Measurements from ENCODE around the gene BBS9. TPM values are rescaled to one million over a fixed set of nuclear protein-coding genes. Genes with fewer than 3 reads are reported as not detected.

The BBS9 gene
- total RNA-seq, 1 experiment from 2014 or later = 5.7 TPM

DNA sequence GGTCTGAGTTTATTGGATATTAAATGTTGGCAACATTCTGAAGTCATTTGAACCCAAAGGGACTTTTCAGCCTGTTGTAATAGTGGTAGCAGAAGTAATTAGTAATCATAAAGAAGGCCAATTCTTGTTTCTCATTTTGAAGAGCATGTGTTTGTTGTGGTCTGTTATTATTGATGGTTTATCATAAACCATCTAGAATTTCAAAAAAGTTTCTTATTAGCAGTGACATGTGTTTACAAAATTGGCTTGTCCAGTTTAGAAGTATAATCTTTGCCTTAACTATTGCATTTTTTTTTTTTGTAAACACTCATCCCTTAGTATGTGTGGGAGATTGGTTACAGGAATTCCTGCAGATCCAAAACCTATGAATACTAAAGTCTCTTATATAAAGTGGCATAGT lies 177.8 kb downstream of the BBS9 start:
- H3K27me3 ChIP-seq (ENCODE audit: low read length) = no peaks in the 10 kb centered on the region
- intact Hi-C loops (cut with micrococcal nuclease) = no loop called here
- no peaks in the 10 kb centered on the region for H3F3A ChIP-seq (ENCODE audit: low read length, unreplicated experiment)
- no peak overlapping the region for H3K4me2 ChIP-seq (ENCODE audit: low read length)
- ChIA-PET CTCF (no interaction called here), POLR2A (ENCODE audit: unreplicated experiment) (no interaction called here)
- H3K4me1 ChIP-seq (ENCODE audit: insufficient read depth, low read length) = no peaks in the 10 kb centered on the region
- no peak for ATAC-seq
- no peak overlapping the region for H2AFZ ChIP-seq (ENCODE audit: low read length)
- H3K9ac ChIP-seq (ENCODE audit: low read length) = no peak overlapping the region
- no peaks in the 10 kb centered on the region for H4K20me1 ChIP-seq (ENCODE audit: low read length)
- H3K9me3 ChIP-seq (ENCODE audit: low read length) = no peaks in the 10 kb centered on the region
- H3K4me3 ChIP-seq (ENCODE audit: low read length) = no peak overlapping the region
- TF ChIP-seq EZH2 (IDR thresholded peaks at IDR 0.05; ENCODE audit: low read length, unreplicated experiment) (no peak), EZH2phosphoT487 (IDR thresholded peaks at IDR 0.05; ENCODE audit: borderline replicate concordance, low read length) (no peak), CTCF (conservative IDR thresholded peaks at IDR 0.05; ENCODE audit: low read depth, low read length) (no peak)
- no peak for DNase-seq
- H3K79me2 ChIP-seq (ENCODE audit: low read length) = no peaks in the 10 kb centered on the region
- H3K27ac ChIP-seq (ENCODE audit: low read length) = no peak overlapping the region
- no peaks in the 10 kb centered on the region for H3K36me3 ChIP-seq (ENCODE audit: low read depth, low read length)
- BruUV-seq (replicated peaks) = no TSS peak
- H3K9me2 ChIP-seq (replicated peaks; ENCODE audit: low read length) = no peaks in the 10 kb centered on the region

DNA sequence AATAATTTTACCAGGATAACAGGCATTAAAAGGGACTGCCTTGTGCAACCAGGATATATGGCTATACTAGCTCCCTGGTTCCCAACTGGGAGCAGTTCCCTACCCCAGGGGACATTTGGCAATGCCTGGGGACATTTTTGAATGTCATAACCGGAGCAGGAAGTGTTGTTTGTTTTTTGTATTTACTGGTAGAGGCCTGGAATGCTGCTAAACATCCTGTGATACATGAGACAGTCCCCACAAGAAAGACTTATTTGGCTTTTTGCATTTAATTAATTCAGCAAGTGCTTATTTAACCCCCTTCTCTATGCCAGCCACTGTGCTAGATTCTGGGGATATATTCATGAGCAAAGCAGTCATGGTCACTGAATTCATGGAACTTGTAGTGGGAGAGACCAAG lies 181.2 kb downstream of the BBS9 start:
- no peaks in the 10 kb centered on the region for H3K9me2 ChIP-seq (replicated peaks; ENCODE audit: low read length)
- no peaks in the 10 kb centered on the region for H3K27me3 ChIP-seq (ENCODE audit: low read length)
- ATAC-seq (no peak; the same call in none of the 2 replicates), DNase-seq (peak; percentile 4)
- no peaks in the 10 kb centered on the region for H3K9me3 ChIP-seq (ENCODE audit: low read length)
- no peaks in the 10 kb centered on the region for H3K36me3 ChIP-seq (ENCODE audit: low read depth, low read length)
- no peaks in the 10 kb centered on the region for H3K4me1 ChIP-seq (ENCODE audit: insufficient read depth, low read length)
- H2AFZ ChIP-seq (ENCODE audit: low read length) = no peak overlapping the region
- intact Hi-C loops (cut with micrococcal nuclease) = no loop called here
- H3K9ac ChIP-seq (ENCODE audit: low read length) = no peak overlapping the region
- no peak for TF ChIP-seq EZH2phosphoT487 (IDR thresholded peaks at IDR 0.05; ENCODE audit: borderline replicate concordance, low read length)
- no peak for TF ChIP-seq CTCF (conservative IDR thresholded peaks at IDR 0.05; ENCODE audit: low read depth, low read length)
- TF ChIP-seq EZH2 (IDR thresholded peaks at IDR 0.05; ENCODE audit: low read length, unreplicated experiment) = no peak
- no peak overlapping the region for H3K4me3 ChIP-seq (ENCODE audit: low read length)
- no peak overlapping the region for H3K4me2 ChIP-seq (ENCODE audit: low read length)
- no peaks in the 10 kb centered on the region for H4K20me1 ChIP-seq (ENCODE audit: low read length)
- H3K79me2 ChIP-seq (ENCODE audit: low read length) = no peaks in the 10 kb centered on the region
- no peak overlapping the region for H3K27ac ChIP-seq (ENCODE audit: low read length)
- CTCF ChIA-PET = no interaction called here
- BruUV-seq (replicated peaks) = no TSS peak
- no peaks in the 10 kb centered on the region for H3F3A ChIP-seq (ENCODE audit: low read length, unreplicated experiment)
- POLR2A ChIA-PET (ENCODE audit: unreplicated experiment) = no interaction called here

DNA sequence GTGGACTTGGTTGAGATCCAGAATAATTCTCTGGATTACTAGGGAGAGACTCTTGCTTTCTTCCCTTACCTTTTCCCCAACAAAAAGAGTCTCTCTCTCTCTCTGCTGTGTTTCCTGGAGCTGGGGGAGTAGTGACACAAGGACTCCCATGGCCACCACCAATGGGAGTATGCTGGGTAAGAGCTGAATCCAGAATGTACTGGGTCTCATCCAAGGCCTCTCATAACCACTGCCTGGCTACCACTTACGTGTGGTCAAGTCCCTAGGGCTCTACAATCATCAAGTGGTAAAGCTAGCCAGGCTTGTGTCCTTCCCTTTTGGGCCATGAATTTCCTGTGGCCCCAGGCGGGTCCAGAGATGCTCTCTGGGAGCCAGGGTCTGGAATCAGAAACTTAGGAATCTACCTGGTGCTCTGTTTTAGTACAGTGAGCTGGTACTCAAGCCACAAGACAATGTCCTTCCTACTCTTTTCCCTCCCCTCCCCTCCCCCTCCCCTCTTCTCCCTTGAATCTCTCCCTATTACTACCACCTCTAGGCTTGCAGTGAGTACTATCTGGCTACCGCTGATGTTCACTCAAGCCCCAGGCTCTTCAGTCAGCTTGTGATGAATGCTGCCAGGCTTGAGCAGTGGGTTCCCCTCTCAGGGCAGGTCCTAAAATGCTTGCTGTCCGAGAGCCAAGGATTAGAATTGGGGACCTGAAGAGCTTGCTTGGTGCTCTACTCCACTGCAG lies 196.6 kb downstream of the BBS9 start:
- intact Hi-C loops (cut with micrococcal nuclease) = no loop called here
- ChIA-PET CTCF (no interaction called here), POLR2A (ENCODE audit: unreplicated experiment) (no interaction called here)
- Histone ChIP-seq H3K9me2 (replicated peaks; ENCODE audit: low read length) (no peaks in the 10 kb centered on the region), H3K9me3 (ENCODE audit: low read length) (no peaks in the 10 kb centered on the region), H2AFZ (ENCODE audit: low read length) (no peak overlapping the region), H3K79me2 (ENCODE audit: low read length) (no peaks in the 10 kb centered on the region), H3K9ac (ENCODE audit: low read length) (no peak overlapping the region), H3K36me3 (ENCODE audit: low read depth, low read length) (no peaks in the 10 kb centered on the region), H3F3A (ENCODE audit: low read length, unreplicated experiment) (no peaks in the 10 kb centered on the region), H3K27me3 (ENCODE audit: low read length) (no peaks in the 10 kb centered on the region), H3K4me1 (ENCODE audit: insufficient read depth, low read length) (no peaks in the 10 kb centered on the region), H3K4me2 (ENCODE audit: low read length) (no peak overlapping the region), H3K27ac (ENCODE audit: low read length) (no peak overlapping the region), H3K4me3 (ENCODE audit: low read length) (no peak overlapping the region), H4K20me1 (ENCODE audit: low read length) (no peaks in the 10 kb centered on the region)
- no peak for TF ChIP-seq EZH2 (IDR thresholded peaks at IDR 0.05; ENCODE audit: low read length, unreplicated experiment)
- TF ChIP-seq EZH2phosphoT487 (IDR thresholded peaks at IDR 0.05; ENCODE audit: borderline replicate concordance, low read length) = no peak
- no peak for TF ChIP-seq CTCF (conservative IDR thresholded peaks at IDR 0.05; ENCODE audit: low read depth, low read length)
- DNase-seq (no peak), ATAC-seq (no peak)
- no TSS peak for BruUV-seq (replicated peaks)
